Measurements from ENCODE around the gene ZNF90. TPM values are rescaled to one million over a fixed set of nuclear protein-coding genes. Genes with fewer than 3 reads are reported as not detected.

ZNF90 gene
- 10 to 100 TPM in 3 of 6 donors, 1 to 10 TPM in 3; 3.5 to 36.7 (median 10.2) TPM for total RNA-seq

GRCh38 chr19:20077791-20078463 lies at the start of gene ZNF90:
Gene ZNF90, plus strand, starts transcription at chr19:20078000. Its CDS starts 133 bp downstream, at chr19:20078133.
- TF ChIP-seq POLR2A (IDR thresholded peaks at IDR 0.05) (peak in 1 of 4 donors; percentile 22), EP300 (IDR thresholded peaks at IDR 0.05) (no peak), POLR2AphosphoS5 (IDR thresholded peaks at IDR 0.05) (peak; percentile 34 to 65)
- TF ChIP-seq, protein P1, sequence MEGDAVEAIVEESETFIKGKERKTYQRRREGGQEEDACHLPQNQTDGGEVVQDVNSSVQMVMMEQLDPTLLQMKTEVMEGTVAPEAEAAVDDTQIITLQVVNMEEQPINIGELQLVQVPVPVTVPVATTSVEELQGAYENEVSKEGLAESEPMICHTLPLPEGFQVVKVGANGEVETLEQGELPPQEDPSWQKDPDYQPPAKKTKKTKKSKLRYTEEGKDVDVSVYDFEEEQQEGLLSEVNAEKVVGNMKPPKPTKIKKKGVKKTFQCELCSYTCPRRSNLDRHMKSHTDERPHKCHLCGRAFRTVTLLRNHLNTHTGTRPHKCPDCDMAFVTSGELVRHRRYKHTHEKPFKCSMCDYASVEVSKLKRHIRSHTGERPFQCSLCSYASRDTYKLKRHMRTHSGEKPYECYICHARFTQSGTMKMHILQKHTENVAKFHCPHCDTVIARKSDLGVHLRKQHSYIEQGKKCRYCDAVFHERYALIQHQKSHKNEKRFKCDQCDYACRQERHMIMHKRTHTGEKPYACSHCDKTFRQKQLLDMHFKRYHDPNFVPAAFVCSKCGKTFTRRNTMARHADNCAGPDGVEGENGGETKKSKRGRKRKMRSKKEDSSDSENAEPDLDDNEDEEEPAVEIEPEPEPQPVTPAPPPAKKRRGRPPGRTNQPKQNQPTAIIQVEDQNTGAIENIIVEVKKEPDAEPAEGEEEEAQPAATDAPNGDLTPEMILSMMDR (IDR thresholded peaks at IDR 0.05): no peak
- peak within 1 kb of the TSS; percentile 36 to 57 (median 56) for H3K4me3 ChIP-seq
- H3K27ac ChIP-seq: peak within 1 kb of the TSS in 3 of 4 donors; percentile 55 to 79 (median 62)
- no peaks in the 10 kb centered on the region for H3K27me3 ChIP-seq
- peak; percentile 75 to 96 for DNase-seq
- peaks cover 4 to 28% (median 9%) of the 10 kb centered on the region in 4 donors for H3K4me1 ChIP-seq
- H3K9me3 ChIP-seq: no peaks in the 10 kb centered on the region
- no peaks in the 10 kb centered on the region for H3K36me3 ChIP-seq
- 3 to 6% methylated on average over 8 to 28 of the region's 28 CpGs for WGBS, 2 donors
- peak; percentile 90 to 97 for ATAC-seq (ENCODE audit: low FRiP score in 2 of 2)

GRCh38 chr19:20028611-20029010 lies 49.2 kb upstream of the ZNF90 start:
- ATAC-seq (ENCODE audit: low FRiP score in 2 of 2) (no peak), DNase-seq (no peak)

GRCh38 chr19:20035935-20036334 lies 41.9 kb upstream of the ZNF90 start:
- WGBS, 2 donors: 94 to 95% methylated on average over 5 of the region's 5 CpGs
- TF ChIP-seq EP300 (IDR thresholded peaks at IDR 0.05) (no peak), POLR2A (IDR thresholded peaks at IDR 0.05) (no peak), POLR2AphosphoS5 (IDR thresholded peaks at IDR 0.05) (no peak)
- TF ChIP-seq, protein P1 (IDR thresholded peaks at IDR 0.05): no peak
- H3K27me3 ChIP-seq: no peaks in the 10 kb centered on the region
- ATAC-seq (ENCODE audit: low FRiP score in 2 of 2) (no peak), DNase-seq (no peak)
- peaks cover 0 to 4% (median 1%) of the 10 kb centered on the region in 4 donors for H3K9me3 ChIP-seq
- H3K4me3 ChIP-seq: no peak overlapping the region
- peaks cover 5 to 20% (median 8%) of the 10 kb centered on the region in 4 donors for H3K4me1 ChIP-seq
- H3K27ac ChIP-seq: no peak overlapping the region
- H3K36me3 ChIP-seq: peaks cover 0 to 3% (median 1%) of the 10 kb centered on the region in 4 donors

More at GRCh38 chr19:20028611-20029010, 49.2 kb upstream of the ZNF90 start:
- no peak overlapping the region for H3K27ac ChIP-seq
- H3K4me3 ChIP-seq: no peak overlapping the region
- no peaks in the 10 kb centered on the region for H3K27me3 ChIP-seq
- H3K36me3 ChIP-seq: peaks cover 0 to 25% (median 10%) of the 10 kb centered on the region in 4 donors
- WGBS, 2 donors: 96 to 98% methylated on average over 6 of the region's 6 CpGs
- TF ChIP-seq POLR2AphosphoS5 (IDR thresholded peaks at IDR 0.05) (no peak), POLR2A (IDR thresholded peaks at IDR 0.05) (no peak)
- TF ChIP-seq, protein P1 (IDR thresholded peaks at IDR 0.05): no peak
- H3K4me1 ChIP-seq: no peaks in the 10 kb centered on the region
- H3K9me3 ChIP-seq: peaks cover 0 to 9% (median 1%) of the 10 kb centered on the region in 4 donors

- ATAC-seq (ENCODE audit: low FRiP score in 2 of 2): peak in 1 of 2 donors; percentile 64
- 0 to 2% methylated on average over 12 to 23 of the region's 26 CpGs for WGBS, 2 donors
- Histone ChIP-seq H3K4me1 (peaks cover 5 to 20% (median 8%) of the 10 kb centered on the region in 4 donors), H3K27ac (peak overlapping the region; percentile 70 to 87 (median 78)), H3K9me3 (no peaks in the 10 kb centered on the region), H3K36me3 (peaks cover 0 to 3% (median 0%) of the 10 kb centered on the region in 4 donors), H3K27me3 (no peaks in the 10 kb centered on the region), H3K4me3 (peak overlapping the region; percentile 48 to 86 (median 76))
- TF ChIP-seq POLR2AphosphoS5 (IDR thresholded peaks at IDR 0.05): no peak
- no peak for TF ChIP-seq POLR2A (IDR thresholded peaks at IDR 0.05)
- TF ChIP-seq EP300 (IDR thresholded peaks at IDR 0.05): no peak
- TF ChIP-seq, protein P1 (IDR thresholded peaks at IDR 0.05): no peak
- DNase-seq: no peak
Measured at GRCh38 chr19:20038358-20039202, 39.2 kb upstream of the ZNF90 start.

All from upper lobe of left lung (tissue), 6 donors.